GM10248 (cell line): Measurements from ENCODE around the gene SIK3.
"Not testable (repeated sequence)": the region's sequence is repeated elsewhere in the genome, so short reads cannot be mapped to it uniquely, and the experiment has no call there.

Experiments used
- CTCF ChIA-PET: fragments of 300-600 bp; sonication (Branson Sonifier 250); formaldehyde crosslinking; extraction: SDS; loops from one replicate; lab custom pipeline; 2021; ENCODE audit warnings: antibody characterized with exemption; lab: Yijun Ruan, JAX
- POLR2A ChIA-PET: fragments of 350-650 bp; sonication (Branson Sonifier 250); formaldehyde crosslinking; extraction: SDS; loops from one replicate; lab custom pipeline; 2020; ENCODE audit warnings: antibody characterized with exemption; lab: Yijun Ruan, JAX
- DNase-seq: peaks from one replicate; pipeline ENCODE4 v3.0.0; 2012; ENCODE audit errors: extremely low spot score
- CTCF ChIP-seq: IDR thresholded peaks from 2 replicates; pipeline ENCODE4 v1.5.1; 2012; ENCODE audit warnings: mild to moderate bottlenecking, low read depth; ENCODE audit errors: extremely low read depth, missing control alignments, control extremely low read depth

Gene SIK3

GRCh38 chr11:117143390-117143789 is 45.2 kb upstream of the SIK3 start:
- DNase-seq, result peak; percentile 46
- ChIA-PET CTCF (interaction anchor here (0.9 to 2.7 kb wide), 5 partner anchors 33 to 352 kb away, joined by 4 to 9 read pairs (median 6); partner anchors contain the start of genes APOA5 and SIDT2), POLR2A (interaction anchor here (1.2 kb wide), 1 partner anchor 36 kb away, joined by 5 read pairs; the partner anchor contains the start of gene SIDT2)
- no peak for TF ChIP-seq CTCF

DNA sequence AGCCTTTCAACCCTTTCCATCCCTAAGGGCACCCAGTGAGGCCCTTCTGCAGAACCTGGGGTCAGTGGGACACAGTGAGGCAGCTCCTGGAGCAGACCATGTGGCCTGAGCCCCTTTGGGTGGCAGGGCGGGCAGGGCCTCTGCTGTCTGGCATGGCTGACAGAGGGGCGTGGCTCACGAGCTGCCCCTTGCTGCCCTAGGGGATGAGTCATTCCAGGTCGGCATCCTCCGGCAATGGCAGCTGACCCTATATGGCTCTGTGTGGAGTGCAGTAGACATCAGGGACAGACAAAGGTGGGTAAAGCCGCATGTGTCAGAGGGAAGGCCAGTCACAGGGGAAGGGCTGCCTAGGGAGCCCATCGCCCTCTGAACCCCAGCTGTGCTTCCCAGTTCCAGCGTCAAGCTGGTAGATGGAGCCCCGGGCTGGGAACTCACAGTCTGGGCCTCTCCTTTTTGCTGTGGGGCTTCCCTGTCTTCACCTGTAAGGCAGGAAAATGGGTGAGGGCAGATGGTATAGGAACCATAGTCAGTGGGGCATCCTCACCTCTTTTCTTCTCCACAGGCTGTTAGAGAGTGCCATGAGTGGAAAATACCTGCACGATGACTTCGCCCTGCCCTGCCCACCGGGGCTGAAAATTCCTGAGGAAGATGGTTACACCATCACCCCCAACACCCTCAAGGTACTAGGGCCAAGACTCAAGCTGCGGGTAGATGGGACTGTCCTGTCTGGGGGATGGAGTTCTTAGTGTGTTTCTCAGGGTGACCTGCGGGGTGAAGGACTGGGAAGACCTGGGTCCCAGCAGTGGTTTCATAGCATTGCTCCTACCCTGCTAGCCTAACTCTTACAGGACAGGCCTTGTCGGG is 39.2 kb upstream of the SIK3 start:
- POLR2A ChIA-PET, CTCF ChIA-PET: not testable (repeated sequence)

DNA sequence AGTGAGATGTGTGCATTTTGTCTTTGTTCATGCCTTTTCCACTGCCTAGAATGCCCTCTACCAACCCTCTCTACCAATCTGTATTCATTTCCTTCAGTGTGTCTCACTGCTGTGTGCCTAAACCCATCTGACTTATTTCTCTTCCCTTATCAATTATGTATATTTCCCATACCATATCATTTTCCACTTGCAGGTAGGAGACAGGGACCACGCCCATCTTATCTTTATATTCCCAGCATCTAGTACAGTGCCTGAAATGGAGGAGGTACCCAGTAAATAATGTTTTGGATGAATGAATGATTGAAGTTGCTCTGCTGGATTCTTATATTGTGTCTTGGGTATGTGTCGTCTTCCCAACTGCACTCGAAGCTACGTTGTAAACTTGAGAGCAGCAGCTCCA is 36.8 kb upstream of the SIK3 start:
- POLR2A ChIA-PET, CTCF ChIA-PET, DNase-seq: not testable (repeated sequence)

More for the DNA sequence above, 39.2 kb upstream of the SIK3 start:
- not testable (repeated sequence) for DNase-seq

- DNase-seq, result no peak
- POLR2A ChIA-PET, result interaction anchor here (0.7 kb wide), 1 partner anchor 683 kb away, joined by 3 read pairs; no protein-coding TSS in a partner anchor
- CTCF ChIA-PET, result interaction anchor here (1.8 kb wide), 1 partner anchor 254 kb away, joined by 4 read pairs; no protein-coding TSS in a partner anchor
- TF ChIP-seq CTCF, result no peak
Measured at GRCh38 chr11:117134431-117134830, 36.2 kb upstream of the SIK3 start.

- TF ChIP-seq CTCF, result no peak
- POLR2A ChIA-PET, result no interaction called here
- CTCF ChIA-PET, result no interaction called here
- DNase-seq, result no peak
Measured at GRCh38 chr11:117130879-117131278, 32.7 kb upstream of the SIK3 start.

DNA sequence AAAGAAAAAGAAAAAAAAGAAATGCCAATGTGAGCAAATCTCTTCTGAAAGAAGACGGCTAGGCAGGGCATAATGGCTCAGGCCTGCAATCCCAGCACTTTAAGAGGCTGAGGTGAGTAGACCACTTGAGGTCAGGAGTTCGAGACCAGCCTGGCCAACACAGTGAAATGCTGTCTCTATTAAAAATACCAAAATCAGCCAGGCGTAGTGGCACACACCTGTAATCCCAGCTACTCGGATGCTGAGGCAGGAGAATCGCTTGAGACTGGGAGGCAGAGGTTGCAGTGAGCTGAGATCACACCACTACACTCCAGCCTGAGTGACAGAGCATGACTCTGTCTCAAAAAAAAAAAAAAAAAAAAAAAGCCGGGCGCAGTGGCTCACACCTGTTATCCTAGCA is 32.2 kb upstream of the SIK3 start:
- DNase-seq, CTCF ChIA-PET, POLR2A ChIA-PET: not testable (repeated sequence)

DNA sequence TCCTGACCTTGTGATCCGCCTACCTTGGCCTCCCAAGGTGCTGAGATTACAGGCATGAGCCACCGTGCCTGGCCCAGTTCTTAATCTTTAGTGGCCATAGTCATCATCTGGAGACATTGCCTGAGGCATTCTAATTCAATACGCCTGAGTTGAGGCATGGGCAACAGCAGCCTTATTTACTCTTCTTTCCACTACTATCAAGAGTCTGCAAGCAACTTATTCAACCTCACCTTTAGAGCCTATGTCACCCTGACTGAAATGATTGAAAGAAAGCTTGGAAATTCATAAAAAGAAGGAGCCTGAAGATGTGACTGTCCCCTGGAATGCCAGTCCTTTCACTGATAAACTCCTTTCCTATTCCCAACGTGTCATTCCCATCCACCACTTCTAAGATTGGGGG is 30.1 kb upstream of the SIK3 start:
- ChIA-PET POLR2A (no interaction called here), CTCF (interaction anchor here (3.3 to 3.5 kb wide), 2 partner anchors 11 to 22 kb away, joined by 15 to 17 read pairs; no protein-coding TSS in a partner anchor)
- TF ChIP-seq CTCF, result no peak
- DNase-seq, result no peak
